Left lung (tissue), 10 donors: ENCODE results near the gene ENPP7. TPM values are rescaled to one million over a fixed set of nuclear protein-coding genes. Genes with fewer than 3 reads are reported as not detected.
A peak's percentile ranks its signal among the peaks of the same experiment; 100 is the strongest.
"Not testable (repeated sequence)": the region's sequence is repeated elsewhere in the genome, so short reads cannot be mapped to it uniquely, and the experiment has no call there.

ENCODE experiments used
- ATAC-seq: fragments of 200-7000 bp; cut with Tn5 transposase; one replicate; pipeline ENCODE4 v1.9.1; 2020; ENCODE audit warnings: moderate library complexity
- DNase-seq, 4 donors: peaks; one replicate each; pipeline ENCODE4 v3.0.0-alpha.2; 2013 to 2020
- H3K27ac ChIP-seq, 2 donors: fragments of 200-600 bp; sonication (generic) in 1 of 2; one replicate each; pipeline versions ENCODE4 v1.5.0 to v1.8.0; 2020 to 2021
- H3K27me3 ChIP-seq, 2 donors: fragments of 200-600 bp; sonication (generic) in 1 of 2; one replicate each; pipeline versions ENCODE4 v1.5.0 to v1.8.0; 2020 to 2021
- H3K36me3 ChIP-seq, 2 donors: fragments of 200-600 bp; sonication (generic) in 1 of 2; one replicate each; pipeline versions ENCODE4 v1.5.0 to v1.8.0; 2020 to 2021
- H3K4me1 ChIP-seq, 2 donors: fragments of 200-600 bp; one replicate each; pipeline ENCODE4 v1.8.0; 2021
- H3K4me3 ChIP-seq, 2 donors: fragments of 200-600 bp; sonication (generic) in 1 of 2; one replicate each; pipeline versions ENCODE4 v1.5.0 to v1.8.0; 2020 to 2021; ENCODE audit warnings: mild to moderate bottlenecking in 1 of 2
- H3K9me3 ChIP-seq, 2 donors: fragments of 200-600 bp; sonication (generic) in 1 of 2; one replicate each; pipeline versions ENCODE4 v1.5.0 to v1.8.0; 2020 to 2021
- CTCF ChIP-seq, 2 donors: fragments of 200-600 bp; sonication (generic) in 1 of 2; IDR thresholded peaks; one replicate each; pipeline versions ENCODE4 v1.5.0 to v1.8.0; 2021; ENCODE audit warnings: antibody characterized with exemption in 2 of 2
- intact Hi-C, 2 donors: fragments of 100-400 bp; cut with DNase I; formaldehyde crosslinking; loops; one replicate each; pipeline versions ENCODE4 v1.11.2 to v1.14.2; 2022
- polyA plus RNA-seq, 6 donors: library from polyadenylated mRNA; unstranded; fragments of 120-200 nt; gene quantifications; one replicate each; pipeline ENCODE4 v1.2.1, GENCODE V29; 2013; ENCODE audit not compliant: insufficient read length in 6 of 6
- total RNA-seq, 2 donors: library from RNA; stranded (reverse); fragmentation: NEBNext Ultra II Directional; extraction: Animal tissue kit (Norgen Biotek cat#: 25700); gene quantifications; one replicate each; pipeline ENCODE4 v1.2.1, GENCODE V29; 2021
- donor health status: DM: no; HTN: yes; CAD: no.
- donor health status: DM: no; HTN: no; CAD: no.

Gene ENPP7
- total and polyA plus RNA-seq, 8 donors, result 0.18 TPM; not detected in 7

DNA sequence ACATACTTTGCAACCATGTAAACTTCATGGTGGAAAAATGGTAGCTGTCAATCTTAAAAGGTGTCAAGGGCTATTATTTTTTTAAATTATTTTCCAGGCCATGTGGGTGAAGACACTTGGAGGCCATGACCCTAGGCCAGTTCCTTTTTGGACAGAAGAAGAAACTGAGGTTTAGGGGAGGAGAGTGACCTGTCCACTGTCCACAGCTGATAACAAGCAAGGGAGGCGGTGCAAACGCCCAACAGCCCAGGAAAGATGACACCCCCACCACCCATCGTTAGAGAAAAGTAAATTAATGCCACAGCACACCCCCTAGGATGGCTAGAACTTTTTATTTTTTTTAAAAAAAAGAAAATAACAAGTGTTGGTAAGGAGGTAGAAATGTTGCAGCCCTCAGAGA is 19.2 kb downstream of the ENPP7 start:
- Histone ChIP-seq H3K9me3 (no peaks in the 10 kb centered on the region), H3K27me3 (peaks cover 44 to 98% of the 10 kb centered on the region in 2 donors), H3K4me1 (no peaks in the 10 kb centered on the region), H3K27ac (no peak overlapping the region), H3K36me3 (no peaks in the 10 kb centered on the region), H3K4me3 (no peak overlapping the region)
- TF ChIP-seq CTCF (IDR thresholded peaks at IDR 0.05), result no peak
- DNase-seq (peak in 1 of 4 donors; percentile 3), ATAC-seq (no peak)
- intact Hi-C loops, result no loop called here

- TF ChIP-seq CTCF (IDR thresholded peaks at IDR 0.05), result no peak
- intact Hi-C loops, result no loop called here
- no peak for ATAC-seq
- H3K36me3 ChIP-seq, result no peaks in the 10 kb centered on the region
- no peaks in the 10 kb centered on the region for H3K9me3 ChIP-seq
- H3K27ac ChIP-seq, result no peak overlapping the region
- peak in 1 of 4 donors; percentile 2 for DNase-seq
- no peaks in the 10 kb centered on the region for H3K4me1 ChIP-seq
- H3K4me3 ChIP-seq, result no peak overlapping the region
- H3K27me3 ChIP-seq, result peaks cover 44 to 92% of the 10 kb centered on the region in 2 donors
These were observed 20.2 kb downstream of the ENPP7 start for GRCh38 chr17:79750650-79751545.

DNA sequence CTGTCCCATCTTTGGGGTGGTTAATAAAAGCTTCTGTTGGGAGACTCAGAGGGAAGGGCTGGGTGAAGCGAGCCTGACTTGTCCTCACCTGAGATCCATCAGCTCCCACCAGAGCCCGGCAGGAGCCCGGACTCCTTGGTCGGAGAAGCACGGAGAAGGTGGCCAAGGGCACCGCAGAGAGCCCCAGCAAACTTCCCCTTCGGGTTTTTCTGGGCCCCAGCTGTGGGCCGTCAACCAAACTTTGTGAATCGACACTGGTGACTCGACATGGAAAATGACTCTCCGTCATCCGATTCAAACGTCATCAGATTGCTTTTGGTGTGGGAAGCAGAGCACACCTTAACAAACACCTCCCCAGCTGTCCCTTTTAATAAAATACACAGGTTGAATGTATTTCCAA is 21.4 kb downstream of the ENPP7 start:
- Histone ChIP-seq H3K4me3 (no peak overlapping the region), H3K4me1 (no peaks in the 10 kb centered on the region), H3K36me3 (no peaks in the 10 kb centered on the region), H3K9me3 (no peaks in the 10 kb centered on the region), H3K27me3 (peaks cover 34 to 79% of the 10 kb centered on the region in 2 donors), H3K27ac (no peak overlapping the region)
- intact Hi-C loops, result no loop called here
- no peak for ATAC-seq
- TF ChIP-seq CTCF (IDR thresholded peaks at IDR 0.05), result no peak
- DNase-seq, result peak in 1 of 4 donors; percentile 44

DNA sequence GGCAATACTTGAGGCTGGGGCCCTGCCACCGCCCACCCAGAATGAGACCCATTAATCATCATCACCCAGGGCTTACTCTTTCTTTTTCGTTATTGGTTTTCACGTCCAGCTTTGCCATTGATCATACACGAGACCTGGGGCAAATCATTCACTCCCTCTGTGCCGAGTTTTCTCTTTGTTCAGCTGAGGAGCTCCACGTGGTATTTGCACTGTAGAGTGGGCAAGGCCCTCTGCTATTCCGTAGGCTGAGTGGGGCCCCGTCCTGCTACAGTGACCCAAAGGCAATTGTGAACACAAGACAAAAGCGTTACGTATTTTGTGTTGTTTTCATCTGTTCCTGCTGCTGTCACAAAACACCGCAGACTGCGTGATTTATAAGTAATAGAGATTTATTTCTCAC is 23.6 kb downstream of the ENPP7 start:
- TF ChIP-seq CTCF (IDR thresholded peaks at IDR 0.05), result no peak
- ATAC-seq (no peak), DNase-seq (peak in 1 of 4 donors; percentile 7)
- Histone ChIP-seq H3K4me3 (no peak overlapping the region), H3K27me3 (peaks cover 12 to 57% of the 10 kb centered on the region in 2 donors), H3K9me3 (no peaks in the 10 kb centered on the region), H3K4me1 (no peaks in the 10 kb centered on the region), H3K27ac (no peak overlapping the region), H3K36me3 (no peaks in the 10 kb centered on the region)
- intact Hi-C loops, result no loop called here

GRCh38 chr17:79754903-79755302 is 24.2 kb downstream of the ENPP7 start:
- intact Hi-C loops, H3K4me1 ChIP-seq, H3K4me3 ChIP-seq, ATAC-seq, H3K9me3 ChIP-seq, H3K27ac ChIP-seq, DNase-seq, H3K36me3 ChIP-seq: not testable (repeated sequence)
- peaks cover 10 to 52% of the 10 kb centered on the region in 2 donors for H3K27me3 ChIP-seq
